Colonic mucosa (tissue), 4 donors: Measurements from ENCODE around the gene AP3S2. TPM values are rescaled to one million over a fixed set of nuclear protein-coding genes. Genes with fewer than 3 reads are reported as not detected.

Experiments
- DNase-seq: peaks from one replicate; pipeline ENCODE4 v3.0.0-alpha.2; 2020
- H3K27ac ChIP-seq: fragments of 200-600 bp; one replicate; pipeline ENCODE4 v1.8.0; 2021
- H3K27me3 ChIP-seq: fragments of 200-600 bp; one replicate; pipeline ENCODE4 v1.8.0; 2021
- H3K36me3 ChIP-seq: fragments of 200-600 bp; one replicate; pipeline ENCODE4 v1.8.0; 2021
- H3K4me1 ChIP-seq: fragments of 200-600 bp; one replicate; pipeline ENCODE4 v1.8.0; 2021; ENCODE audit warnings: mild to moderate bottlenecking
- H3K4me3 ChIP-seq: fragments of 200-600 bp; one replicate; pipeline ENCODE4 v1.8.0; 2021
- H3K9ac ChIP-seq, 2 donors: one replicate each; pipeline ENCODE4 v1.7.0; 2013; ENCODE audit warnings: control low read depth in 2 of 2, low read depth in 2 of 2, low read length in 2 of 2
- H3K9me3 ChIP-seq: fragments of 200-600 bp; one replicate; pipeline ENCODE4 v1.8.0; 2021
- CTCF ChIP-seq: fragments of 200-600 bp; IDR thresholded peaks from one replicate; pipeline ENCODE4 v1.8.0; 2022; ENCODE audit warnings: antibody characterized with exemption, mild to moderate bottlenecking
- intact Hi-C: fragments of 100-400 bp; cut with DNase I; formaldehyde crosslinking; loops from one replicate; pipeline ENCODE4 v1.14.1; 2022
- total RNA-seq, 2 donors: library from RNA; stranded (reverse); fragmentation: NEBNext Ultra II Directional in 1 of 2; extraction: Animal tissue kit (Norgen Biotek cat#: 25700) in 1 of 2; gene quantifications; one replicate each; pipeline ENCODE4 v1.2.1, GENCODE V29; 2021
- donor health status: healthy.
- donor health status: DM: no; HTN: no; CAD: no.
- donor health status: DM: no; HTN: no; CAD: no.

Gene AP3S2
- total RNA-seq, 2 donors from 2014 or later: 44.5 to 48.6 TPM

GRCh38 chr15:89880727-89881126 is 13.1 kb downstream of the AP3S2 start:
- intact Hi-C loops: no loop called here
- H3K4me3 ChIP-seq: no peak overlapping the region
- no peak for DNase-seq
- H3K27ac ChIP-seq: no peak overlapping the region
- no peaks in the 10 kb centered on the region for H3K4me1 ChIP-seq
- no peak overlapping the region for H3K9ac ChIP-seq
- H3K27me3 ChIP-seq: no peaks in the 10 kb centered on the region
- no peaks in the 10 kb centered on the region for H3K9me3 ChIP-seq
- peaks cover 4% of the 10 kb centered on the region for H3K36me3 ChIP-seq
- TF ChIP-seq CTCF: no peak

- Histone ChIP-seq H3K4me3 (no peak overlapping the region), H3K36me3 (no peaks in the 10 kb centered on the region), H3K27ac (no peak overlapping the region), H3K9me3 (no peaks in the 10 kb centered on the region), H3K27me3 (no peaks in the 10 kb centered on the region), H3K9ac (no peak overlapping the region), H3K4me1 (no peaks in the 10 kb centered on the region)
- DNase-seq: no peak
- no peak for TF ChIP-seq CTCF
- intact Hi-C loops: no loop called here
Measured at GRCh38 chr15:89878323-89878722, 15.5 kb downstream of the AP3S2 start.

GRCh38 chr15:89877083-89877425 is 16.7 kb downstream of the AP3S2 start:
- Histone ChIP-seq H3K4me3 (no peak overlapping the region), H3K27ac (no peak overlapping the region), H3K4me1 (no peaks in the 10 kb centered on the region), H3K9ac (no peak overlapping the region), H3K36me3 (no peaks in the 10 kb centered on the region), H3K27me3 (no peaks in the 10 kb centered on the region), H3K9me3 (no peaks in the 10 kb centered on the region)
- no peak for TF ChIP-seq CTCF
- DNase-seq: no peak
- intact Hi-C loops: no loop called here

- no peak for DNase-seq
Measured at GRCh38 chr15:89876396-89877082, 17.3 kb downstream of the AP3S2 start.

GRCh38 chr15:89875741-89876140 is 18.1 kb downstream of the AP3S2 start:
- Histone ChIP-seq H3K36me3 (no peaks in the 10 kb centered on the region), H3K4me3 (no peak overlapping the region), H3K9me3 (no peaks in the 10 kb centered on the region), H3K4me1 (no peaks in the 10 kb centered on the region), H3K9ac (no peak overlapping the region), H3K27ac (no peak overlapping the region), H3K27me3 (no peaks in the 10 kb centered on the region)
- no peak for TF ChIP-seq CTCF
- no peak for DNase-seq
- intact Hi-C loops: loop anchor here (2.0 kb wide), 1 partner anchor 115 kb away; no protein-coding TSS in a partner anchor

More at GRCh38 chr15:89876396-89877082, 17.3 kb downstream of the AP3S2 start:
- Histone ChIP-seq H3K4me3 (no peak overlapping the region), H3K9me3 (no peaks in the 10 kb centered on the region), H3K27ac (no peak overlapping the region), H3K4me1 (no peaks in the 10 kb centered on the region), H3K27me3 (no peaks in the 10 kb centered on the region), H3K9ac (no peak overlapping the region), H3K36me3 (no peaks in the 10 kb centered on the region)
- intact Hi-C loops: no loop called here
- TF ChIP-seq CTCF: no peak
